DMS53 treated with DMSO at 0.1 percent for 48 hours (cell line): Measurements from ENCODE around the gene PRKCZ.
A peak's percentile ranks its signal among the peaks of the same experiment; 100 is the strongest.

Source experiments
- DNase-seq: peaks from one replicate; lab custom pipeline; 2025; ENCODE audit not compliant: unreplicated experiment; lab: John Stamatoyannopoulos, UW

PRKCZ gene

DNA sequence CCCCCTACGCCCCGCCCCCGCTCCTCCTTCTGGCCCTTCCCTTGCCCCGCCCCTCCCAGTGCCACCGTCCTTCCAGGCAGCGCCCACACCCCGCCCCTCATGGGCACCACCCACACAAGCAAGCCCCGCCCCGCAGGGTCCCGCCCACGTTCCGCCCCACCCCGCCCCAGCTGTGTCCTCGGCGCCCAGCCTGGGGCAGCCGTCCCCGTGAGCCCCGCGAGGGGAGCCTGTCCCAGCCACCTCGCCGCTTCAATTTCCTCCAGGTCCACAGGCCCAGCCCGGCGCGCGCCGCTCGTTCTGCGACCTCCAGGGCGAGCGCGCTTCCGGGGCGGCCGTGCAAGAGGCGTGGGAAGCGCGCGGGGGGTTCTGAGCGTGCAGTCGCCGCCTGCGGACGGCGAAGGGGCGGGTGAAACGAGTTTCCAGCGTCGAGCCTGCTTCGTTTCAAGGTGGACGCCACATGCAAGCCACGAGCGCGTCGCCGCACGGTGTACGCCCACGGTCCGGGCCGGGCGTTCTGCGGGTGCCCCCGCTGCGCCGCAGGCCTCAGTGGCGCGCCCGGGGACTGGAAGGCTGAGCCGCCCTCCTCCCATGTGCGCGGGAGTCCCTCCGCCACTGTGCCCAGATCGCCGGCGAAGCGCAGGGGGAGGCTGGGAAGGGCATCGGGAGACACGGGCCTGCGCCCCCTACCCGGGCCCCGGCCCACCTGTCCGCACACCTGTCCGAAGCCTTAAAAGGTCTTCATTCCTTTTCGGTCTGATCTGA is 155.2 kb downstream of the PRKCZ start:
- DNase-seq = peak; percentile 31

DNA sequence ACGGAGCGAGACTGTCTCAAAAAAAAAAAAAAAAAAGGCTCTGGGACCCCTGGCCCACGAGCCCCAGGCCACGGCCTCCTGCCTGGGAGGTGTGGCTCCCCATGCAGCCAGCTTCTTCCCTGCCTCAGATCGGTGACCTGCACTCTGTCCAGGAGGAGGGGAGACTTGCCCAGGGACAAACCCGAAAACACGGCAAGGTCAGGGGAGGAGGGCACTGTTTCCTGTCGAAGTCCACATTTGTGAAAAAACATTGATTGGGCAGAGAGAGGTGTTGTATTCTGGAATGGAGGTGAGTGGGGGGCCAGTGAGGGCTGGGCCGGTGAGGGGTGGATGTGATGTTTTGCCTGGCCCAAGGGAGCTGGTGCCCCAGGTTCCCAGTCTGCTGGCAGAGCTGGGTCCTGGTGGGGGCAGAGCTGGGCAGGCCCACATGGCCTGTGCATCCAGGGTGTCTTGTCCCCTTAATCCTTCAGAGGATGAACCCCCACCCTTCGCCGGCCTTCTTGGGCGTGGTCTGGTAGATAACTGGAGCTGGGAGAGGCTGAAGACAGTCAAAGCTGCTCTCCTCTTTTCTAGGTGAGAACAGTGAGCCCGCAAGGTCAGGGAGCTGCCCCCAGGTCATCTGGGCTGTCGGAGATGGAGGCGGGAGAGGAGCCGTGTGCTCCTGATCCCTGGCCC is 156.7 kb downstream of the PRKCZ start:
- no peak for DNase-seq

GRCh38 chr1:2208309-2209239 is 158.4 kb downstream of the PRKCZ start:
- peak; percentile 17 for DNase-seq

DNA sequence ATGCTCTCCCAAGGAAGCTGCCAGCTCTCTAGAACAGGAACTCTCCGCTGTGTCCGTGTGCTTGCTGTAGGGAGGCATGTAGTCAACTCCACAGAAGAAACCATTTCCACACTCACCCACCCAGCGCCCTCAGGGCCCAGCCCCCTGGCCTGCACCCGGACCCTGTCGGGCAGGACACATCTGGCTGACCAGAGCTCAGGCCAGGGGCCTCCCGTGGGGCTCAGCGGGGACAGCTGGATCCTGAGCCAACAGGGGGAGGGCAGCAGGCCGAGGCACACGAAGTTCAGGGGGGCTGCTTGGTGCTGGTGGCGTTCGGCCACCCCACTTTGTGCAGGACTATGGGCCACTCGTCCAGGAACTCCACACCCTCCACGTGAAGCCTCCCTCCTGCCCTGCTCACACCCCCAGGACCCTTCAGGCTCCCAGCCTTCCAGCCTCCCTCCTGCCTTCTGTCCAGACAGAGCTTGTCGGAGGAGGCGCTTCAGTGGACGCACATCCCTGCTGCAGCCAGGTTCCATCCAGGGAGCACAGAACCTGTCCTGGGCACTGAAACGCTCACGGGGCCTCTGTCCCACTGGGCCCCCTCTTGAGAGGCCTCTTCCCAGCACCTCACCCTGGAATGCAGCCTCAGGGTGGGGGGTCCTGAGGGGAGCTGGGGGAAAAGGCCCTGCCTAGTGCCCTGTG is 159.3 kb downstream of the PRKCZ start:
- DNase-seq = no peak

DNA sequence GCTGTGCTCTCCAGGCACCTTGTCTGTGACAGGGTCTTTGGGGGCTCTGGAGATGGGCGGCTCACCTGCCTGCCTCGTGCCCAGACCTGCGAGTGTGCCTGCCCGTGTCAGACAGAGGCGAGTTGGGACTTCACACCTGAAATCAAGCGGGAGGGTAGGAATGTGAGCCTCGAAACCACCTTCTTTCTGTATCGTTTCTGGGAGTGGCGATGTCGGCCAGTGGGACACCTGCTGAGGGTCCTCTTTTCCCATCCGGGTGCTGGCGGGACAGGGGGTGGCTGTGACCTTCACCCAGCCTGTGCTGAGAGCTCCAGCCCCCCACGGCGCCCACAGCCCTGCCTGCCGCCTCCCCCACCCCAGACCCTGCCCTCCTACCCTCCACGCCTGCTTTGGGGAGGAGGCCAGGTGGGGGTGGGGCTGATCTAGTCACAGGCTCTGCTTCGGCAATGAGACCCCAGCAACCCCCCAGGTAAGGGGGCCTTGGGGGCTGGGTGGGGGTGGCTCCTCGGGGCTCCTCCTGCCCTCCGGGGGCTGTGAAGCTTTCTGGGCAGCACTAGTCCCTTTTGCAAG is 160.0 kb downstream of the PRKCZ start:
- no peak for DNase-seq

DNA sequence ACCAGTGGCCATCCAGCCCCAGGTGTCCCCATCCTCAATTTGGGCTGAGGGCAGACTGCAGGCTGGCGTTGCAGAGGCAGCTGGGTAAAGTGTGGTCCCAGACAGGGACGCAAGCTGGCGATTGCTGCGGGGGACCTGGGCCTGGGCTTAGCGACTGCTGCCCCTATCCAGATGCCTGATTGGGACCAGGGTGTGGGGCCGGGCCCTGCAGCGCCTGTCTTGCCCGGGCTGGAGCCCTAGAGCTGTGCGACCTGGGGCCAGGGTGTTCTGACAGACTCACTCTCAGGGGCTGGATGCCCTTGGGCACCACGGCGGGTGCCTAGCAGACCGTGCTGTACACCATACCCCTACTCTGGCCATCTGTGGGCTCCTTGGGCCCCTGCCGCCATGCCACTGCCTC is 160.6 kb downstream of the PRKCZ start:
- no peak for DNase-seq

DNA sequence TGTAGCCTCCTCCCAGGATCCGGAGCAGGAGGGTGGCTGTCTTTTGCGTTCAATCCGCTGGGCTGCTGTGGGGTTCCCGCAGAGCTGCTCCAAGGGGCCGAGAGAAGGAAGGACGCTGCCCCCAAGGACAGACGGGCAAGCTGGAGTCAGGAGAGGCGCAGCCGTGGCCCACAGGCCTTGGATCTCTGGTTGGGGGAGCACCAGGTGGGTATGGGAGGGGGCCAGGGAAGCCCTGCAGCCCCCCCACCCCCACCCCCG is 162.0 kb downstream of the PRKCZ start:
- DNase-seq = no peak

GRCh38 chr1:2212532-2213491 is 162.6 kb downstream of the PRKCZ start:
- peak; percentile 70 for DNase-seq

GRCh38 chr1:2213576-2214505 is 163.6 kb downstream of the PRKCZ start:
- DNase-seq = no peak

GRCh38 chr1:2214541-2215241 is 164.5 kb downstream of the PRKCZ start:
- DNase-seq = no peak

DNA sequence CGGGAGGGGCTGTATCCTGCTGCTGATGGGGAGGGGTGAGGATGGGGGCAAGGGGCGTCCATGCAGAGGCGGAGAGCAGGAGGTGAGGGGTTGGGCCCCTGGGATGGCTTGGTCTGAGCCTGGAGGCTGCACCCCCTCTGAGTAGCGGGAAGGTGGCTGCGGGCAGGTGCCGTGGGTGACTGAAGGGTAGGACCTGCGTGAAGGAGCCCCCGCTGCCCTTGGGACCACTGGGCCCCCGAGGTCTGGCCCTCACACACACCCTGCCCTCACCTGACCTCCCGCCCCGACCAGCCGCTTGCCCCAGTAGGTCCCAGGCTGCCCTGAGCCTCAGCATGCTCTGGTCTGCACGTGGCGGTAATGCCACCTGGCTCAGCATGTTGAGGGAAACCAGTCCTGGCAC is 165.1 kb downstream of the PRKCZ start:
- DNase-seq = no peak

DNA sequence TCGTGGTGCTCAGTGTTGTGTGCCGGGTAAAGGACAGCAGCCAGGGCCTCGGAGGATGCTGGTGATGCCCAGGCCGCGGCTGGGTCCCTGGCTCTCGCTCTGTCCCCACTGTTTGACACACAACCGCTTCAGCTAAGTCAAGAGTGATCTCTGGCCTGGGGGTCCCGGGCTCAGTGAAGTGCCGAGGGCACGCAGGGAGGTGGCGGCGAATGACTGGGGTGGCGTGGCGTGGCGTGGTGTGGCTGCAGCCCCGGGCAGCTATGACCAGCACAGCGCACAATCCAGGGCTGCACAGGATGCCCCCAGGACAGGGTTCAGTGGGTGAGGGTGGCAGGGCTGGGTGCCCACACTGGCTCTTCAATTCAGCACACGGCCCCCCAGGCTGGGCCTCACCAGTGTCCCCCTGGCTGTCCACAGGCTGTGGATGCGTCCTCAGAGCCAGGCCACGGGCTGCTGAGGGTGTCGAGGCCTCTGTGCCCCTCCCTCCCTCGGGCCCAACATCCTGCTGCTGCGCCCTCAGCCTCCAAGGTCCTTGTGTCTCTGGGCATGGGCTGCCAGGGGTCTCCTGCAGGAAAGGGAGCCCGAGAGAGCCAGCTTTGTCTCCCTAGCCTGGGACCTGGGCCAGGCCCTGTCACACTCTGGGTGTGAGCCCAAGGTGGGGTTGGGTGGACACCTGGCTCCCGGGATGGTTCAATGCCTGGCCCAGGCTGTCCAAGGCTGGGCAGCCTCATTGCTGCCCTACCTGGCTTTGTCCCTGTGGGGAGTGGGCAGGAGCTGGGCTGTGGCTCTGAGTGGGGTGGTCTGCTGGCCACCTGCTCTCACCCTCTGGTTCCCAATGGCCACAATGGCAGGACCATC is 165.9 kb downstream of the PRKCZ start:
- no peak for DNase-seq

DNA sequence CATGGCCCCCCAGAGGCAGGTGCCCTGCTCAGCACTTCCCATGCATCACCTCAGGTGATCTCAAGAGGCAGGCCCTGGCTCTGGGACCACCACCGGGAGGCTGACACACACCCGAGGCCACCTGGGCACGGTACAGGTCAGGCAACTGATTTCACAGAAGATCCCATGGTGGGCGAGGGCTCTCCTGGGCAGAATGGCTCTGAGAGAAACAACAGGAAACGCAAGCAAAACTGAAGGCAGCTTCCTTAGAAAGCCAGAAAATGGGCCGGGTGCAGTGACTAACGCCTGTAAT is 166.5 kb downstream of the PRKCZ start:
- no peak for DNase-seq

DNA sequence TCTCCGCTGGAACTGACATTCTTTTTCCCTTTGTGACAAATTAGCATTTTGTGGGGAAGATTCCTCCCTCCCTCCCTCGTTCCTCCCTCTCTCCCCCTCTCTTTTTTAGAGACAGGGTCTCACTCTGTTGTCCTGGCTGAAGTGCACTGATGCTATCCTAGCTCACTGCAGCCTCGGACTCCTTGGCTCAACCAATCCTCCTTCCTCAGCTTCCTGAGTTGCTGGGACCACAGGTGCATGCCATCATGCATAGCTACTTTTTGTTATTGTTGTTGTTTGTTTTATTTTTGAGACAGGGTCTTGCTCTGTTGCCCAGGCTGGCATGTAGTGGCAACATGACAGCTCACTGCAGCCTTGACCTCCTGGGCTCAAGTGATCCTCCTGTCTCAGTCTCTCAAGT is 171.1 kb downstream of the PRKCZ start:
- DNase-seq = no peak

DNA sequence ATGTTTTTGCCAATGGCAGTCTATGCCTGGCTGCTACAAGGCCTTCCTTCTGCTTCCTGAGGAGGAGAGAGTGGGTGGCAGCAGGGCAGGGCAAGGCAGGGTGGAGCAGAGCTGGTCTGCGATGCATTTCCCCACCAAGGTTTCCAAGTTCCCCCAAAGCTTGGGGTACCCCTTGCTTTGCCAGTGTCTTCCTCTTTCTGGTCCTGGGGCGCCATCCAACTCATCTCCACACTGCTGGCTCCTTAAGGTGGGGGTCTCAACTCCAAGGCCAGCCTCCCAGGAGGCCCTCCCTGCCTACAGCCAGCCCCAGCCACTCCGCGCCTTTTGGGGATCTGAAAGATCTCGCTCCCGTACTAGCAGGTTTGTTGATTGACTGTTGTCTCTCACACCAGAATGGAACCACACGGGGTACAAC is 174.0 kb downstream of the PRKCZ start:
- DNase-seq = no peak

DNA sequence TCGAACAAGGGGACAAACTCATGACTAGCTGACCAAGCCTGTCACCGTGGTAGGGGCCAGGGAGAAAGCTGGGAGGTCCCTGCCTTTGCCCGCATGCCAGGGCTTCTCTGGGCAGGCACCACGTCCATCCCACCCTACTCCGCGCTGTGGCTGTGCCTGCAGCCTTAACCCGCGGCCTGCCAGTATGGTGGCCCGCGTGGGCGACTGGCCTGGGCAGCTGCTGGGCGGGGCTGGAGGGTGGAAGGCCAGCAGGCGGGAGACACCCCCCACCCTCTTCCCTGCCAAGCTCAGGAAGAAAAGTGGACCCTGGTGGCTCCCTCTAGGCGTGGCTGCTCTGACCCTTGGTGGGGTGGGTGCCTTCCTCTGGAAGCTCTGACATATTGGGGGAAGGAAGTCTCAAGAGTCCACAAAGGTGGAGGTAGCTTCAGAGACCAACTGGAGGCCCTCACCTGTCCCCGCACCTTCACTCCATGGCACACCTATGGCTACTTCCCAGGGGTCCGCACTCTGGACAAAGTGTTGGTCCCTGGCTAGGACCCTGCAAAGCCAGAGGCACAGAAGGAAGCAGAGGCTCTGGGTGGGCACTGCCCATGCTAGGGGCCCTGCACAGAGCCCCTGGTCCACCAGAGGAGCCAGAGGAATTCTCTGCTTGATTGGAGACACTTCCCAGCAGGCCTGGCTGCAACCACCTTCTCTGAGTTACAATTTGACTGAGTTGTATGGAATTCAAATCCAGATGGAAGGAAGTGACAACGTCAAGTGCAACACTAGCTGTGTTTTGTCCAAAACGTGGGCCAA is 174.6 kb downstream of the PRKCZ start:
- no peak for DNase-seq
